ENCODE measurements around the gene MIX23.

MIX23 gene

DNA sequence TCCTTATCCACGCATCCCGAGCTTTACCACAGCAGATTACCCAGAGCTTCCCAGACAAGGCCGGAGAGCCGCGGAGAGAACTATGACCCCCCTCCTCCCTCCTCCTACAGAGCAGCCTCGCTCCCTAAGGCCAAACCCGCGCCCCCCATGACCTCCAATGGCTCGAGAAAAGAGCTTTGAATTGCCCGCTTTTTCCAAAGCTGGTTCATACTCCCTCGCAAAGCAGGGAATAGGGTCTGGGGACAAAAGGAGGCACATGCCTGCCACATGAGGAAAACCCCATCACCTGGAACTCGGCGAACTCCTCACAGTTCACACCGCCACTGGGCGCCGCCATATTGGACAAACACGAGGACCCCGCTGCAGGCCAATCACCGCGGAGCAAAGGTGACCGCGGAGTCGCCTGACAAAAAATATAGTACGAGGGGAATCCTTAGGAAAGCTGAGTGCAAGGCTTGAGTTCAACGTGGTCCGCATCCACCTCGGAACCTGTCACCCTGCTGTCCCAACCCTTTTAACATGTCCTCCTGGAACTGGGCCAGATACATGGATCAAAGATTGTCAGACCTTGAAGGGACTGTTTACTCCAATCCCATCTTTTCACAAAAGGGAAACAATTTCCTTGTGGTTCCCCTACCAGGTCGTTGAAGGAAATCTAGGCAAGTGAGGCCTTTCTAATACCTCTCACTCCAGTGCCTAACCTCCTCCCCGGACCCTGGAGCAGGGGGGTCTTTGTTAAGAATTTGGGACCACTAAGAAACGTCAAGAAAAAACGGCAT, at the start of gene MIX23:
Gene MIX23 (minus strand): TSS at position 344 of the 779 bp plus-strand sequence. CDS start 7 bp downstream, at position 337.
- DNase-seq (ENCODE audit: low read depth), result peak; percentile 81
- peak within 1 kb of the TSS; percentile 80 for H3K4me3 ChIP-seq (ENCODE audit: low read depth, low read length)
- TF ChIP-seq, protein P1, sequence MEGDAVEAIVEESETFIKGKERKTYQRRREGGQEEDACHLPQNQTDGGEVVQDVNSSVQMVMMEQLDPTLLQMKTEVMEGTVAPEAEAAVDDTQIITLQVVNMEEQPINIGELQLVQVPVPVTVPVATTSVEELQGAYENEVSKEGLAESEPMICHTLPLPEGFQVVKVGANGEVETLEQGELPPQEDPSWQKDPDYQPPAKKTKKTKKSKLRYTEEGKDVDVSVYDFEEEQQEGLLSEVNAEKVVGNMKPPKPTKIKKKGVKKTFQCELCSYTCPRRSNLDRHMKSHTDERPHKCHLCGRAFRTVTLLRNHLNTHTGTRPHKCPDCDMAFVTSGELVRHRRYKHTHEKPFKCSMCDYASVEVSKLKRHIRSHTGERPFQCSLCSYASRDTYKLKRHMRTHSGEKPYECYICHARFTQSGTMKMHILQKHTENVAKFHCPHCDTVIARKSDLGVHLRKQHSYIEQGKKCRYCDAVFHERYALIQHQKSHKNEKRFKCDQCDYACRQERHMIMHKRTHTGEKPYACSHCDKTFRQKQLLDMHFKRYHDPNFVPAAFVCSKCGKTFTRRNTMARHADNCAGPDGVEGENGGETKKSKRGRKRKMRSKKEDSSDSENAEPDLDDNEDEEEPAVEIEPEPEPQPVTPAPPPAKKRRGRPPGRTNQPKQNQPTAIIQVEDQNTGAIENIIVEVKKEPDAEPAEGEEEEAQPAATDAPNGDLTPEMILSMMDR (conservative IDR thresholded peaks at IDR 0.05; ENCODE audit: low read depth, low read length), result no peak

DNA sequence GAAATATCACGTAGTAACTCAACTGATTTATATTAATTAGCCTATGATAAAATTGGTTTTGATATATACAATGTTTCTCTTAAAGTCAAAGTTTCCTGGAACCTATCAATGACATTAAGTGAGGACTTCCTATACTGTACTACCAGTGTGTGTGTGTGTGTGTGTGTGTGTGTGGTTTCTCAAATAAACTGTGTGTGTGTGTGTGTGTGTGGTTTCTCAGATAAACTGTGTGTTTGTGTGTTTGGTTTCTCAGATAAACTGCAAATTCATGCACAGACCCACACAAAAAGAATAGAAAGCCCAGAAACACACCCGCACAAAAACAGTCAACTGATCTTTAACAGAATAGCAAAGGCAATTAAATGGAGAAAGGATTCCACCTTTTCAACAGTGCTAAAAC, 47.3 kb upstream of the MIX23 start:
- TF ChIP-seq, protein P1 (conservative IDR thresholded peaks at IDR 0.05; ENCODE audit: low read depth, low read length), result no peak
- H3K4me3 ChIP-seq (ENCODE audit: low read depth, low read length), result no peak overlapping the region
- no peak for DNase-seq (ENCODE audit: low read depth)

DNA sequence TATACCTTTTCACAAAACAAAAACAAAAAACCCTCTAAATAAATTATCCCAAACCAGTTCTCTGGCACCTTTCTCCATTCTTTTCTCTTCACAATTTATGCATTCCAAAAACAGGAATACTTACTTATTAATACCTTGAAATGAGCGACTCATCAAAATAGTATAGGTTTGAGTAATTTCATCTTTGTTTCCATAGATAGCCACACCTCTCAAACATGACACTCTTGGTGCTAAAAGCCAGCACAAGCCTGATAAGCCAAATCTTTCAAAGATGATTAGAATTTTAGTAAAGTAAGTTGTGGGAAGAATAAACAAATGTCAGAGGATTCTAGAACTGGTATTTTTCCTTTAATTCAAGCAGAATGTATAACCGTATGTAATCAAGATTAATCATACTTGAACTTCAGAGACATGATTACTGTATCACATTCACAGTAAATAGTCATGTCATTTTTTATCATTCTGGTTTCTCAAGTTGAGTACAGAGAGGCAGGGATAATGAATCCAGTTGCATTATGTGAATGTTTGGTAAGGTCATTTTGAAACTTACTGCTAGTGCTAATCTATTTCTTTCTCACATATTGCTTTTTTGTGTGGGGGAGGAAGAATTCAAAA, 44.9 kb upstream of the MIX23 start:
- peak; percentile 16 for DNase-seq (ENCODE audit: low read depth)
- H3K4me3 ChIP-seq (ENCODE audit: low read depth, low read length), result no peak overlapping the region
- TF ChIP-seq, protein P1 (conservative IDR thresholded peaks at IDR 0.05; ENCODE audit: low read depth, low read length), result no peak

DNA sequence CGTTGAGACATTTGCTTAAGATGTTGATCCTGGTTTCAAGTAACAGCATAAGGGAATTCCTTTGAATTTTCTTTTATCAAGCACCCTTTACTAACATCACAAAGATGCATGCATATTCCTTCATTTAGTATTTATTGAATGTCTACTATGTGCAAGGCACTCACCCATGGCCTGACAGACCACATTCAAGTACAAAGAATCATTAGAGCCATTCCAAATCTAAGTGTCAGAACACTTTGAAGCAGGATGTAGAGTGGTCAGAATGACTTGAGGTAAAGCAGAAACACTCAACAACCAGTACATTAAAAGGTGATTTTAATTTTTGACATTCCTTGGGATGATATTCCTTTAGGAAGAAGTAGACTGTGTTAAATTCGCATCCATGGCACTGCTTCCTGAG, 38.8 kb upstream of the MIX23 start:
- no peak for DNase-seq (ENCODE audit: low read depth)
- no peak overlapping the region for H3K4me3 ChIP-seq (ENCODE audit: low read depth, low read length)
- TF ChIP-seq, protein P1 (conservative IDR thresholded peaks at IDR 0.05; ENCODE audit: low read depth, low read length), result no peak

DNA sequence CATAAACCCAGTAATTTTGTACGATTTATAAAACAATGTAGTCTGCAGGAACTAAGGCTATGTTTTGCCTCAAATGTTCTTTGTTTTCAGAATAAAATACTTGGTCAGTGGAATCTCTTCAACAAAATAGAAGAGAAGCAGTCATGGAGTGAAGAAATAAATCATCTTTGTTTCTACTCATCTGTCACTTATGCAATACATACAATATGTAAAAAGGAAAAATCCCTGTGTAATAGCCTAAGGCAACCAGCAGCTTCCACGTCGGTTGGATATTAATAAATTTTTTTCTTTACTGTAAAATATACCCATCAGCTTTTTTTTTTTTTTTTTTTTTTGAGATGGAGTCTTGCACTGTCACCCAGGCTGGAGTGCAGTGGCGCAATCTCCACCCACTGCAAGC, 38.1 kb upstream of the MIX23 start:
- DNase-seq (ENCODE audit: low read depth), result no peak
- no peak overlapping the region for H3K4me3 ChIP-seq (ENCODE audit: low read depth, low read length)
- TF ChIP-seq, protein P1 (conservative IDR thresholded peaks at IDR 0.05; ENCODE audit: low read depth, low read length), result no peak

DNA sequence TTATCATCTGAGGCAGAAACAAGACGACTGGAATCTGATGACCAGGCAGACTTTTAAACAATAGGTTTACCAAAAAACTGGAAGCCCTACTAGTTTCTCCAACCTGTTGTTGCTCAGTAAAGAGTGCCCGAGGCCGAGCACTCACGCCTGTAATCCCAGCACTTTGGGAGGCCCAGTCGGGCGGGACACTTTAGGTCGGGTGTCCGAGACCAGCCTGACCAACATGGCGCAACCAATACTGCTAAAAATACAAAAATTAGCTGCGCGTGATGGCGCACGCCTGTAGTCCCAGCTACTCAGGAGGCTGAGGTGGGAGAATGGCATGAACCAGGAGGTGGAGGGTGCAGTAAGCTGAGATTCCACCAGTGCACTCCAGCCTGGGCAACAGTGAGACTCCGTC, 33.9 kb upstream of the MIX23 start:
- TF ChIP-seq, protein P1 (conservative IDR thresholded peaks at IDR 0.05; ENCODE audit: low read depth, low read length), result no peak
- DNase-seq (ENCODE audit: low read depth), result peak; percentile 26
- peak overlapping the region; percentile 90 for H3K4me3 ChIP-seq (ENCODE audit: low read depth, low read length)
